Natural killer cell (primary cell): ENCODE measurements around the gene NFIA. TPM values are rescaled to one million over a fixed set of nuclear protein-coding genes. Genes with fewer than 3 reads are reported as not detected.

Source experiments
- ATAC-seq, 3 donors: fragments of 150-1000 bp in 2 of 3; fragments of 200-7000 bp in 1 of 3; cut with Tn5 transposase; 1 replicate in 1 of 3; 2 replicates in 2 of 3; pipeline ENCODE4 v1.10.0; 2021; ENCODE audit warnings: mild to moderate bottlenecking in 2 of 3, moderate library complexity in 2 of 3
- DNase-seq, 2 donors: peaks; one replicate each; pipeline versions ENCODE4 v3.0.0 to v3.0.0-alpha.2; 2013 to 2021; ENCODE audit warnings: mixed read lengths in 1 of 2
- H3K27ac ChIP-seq: one replicate; pipeline ENCODE4 v1.5.1; 2013; ENCODE audit warnings: mild to moderate bottlenecking, low read length
- H3K27me3 ChIP-seq: one replicate; pipeline ENCODE4 v1.6.1; 2013; ENCODE audit warnings: low read length; ENCODE audit not compliant: control insufficient read depth, insufficient read depth
- H3K36me3 ChIP-seq: one replicate; pipeline ENCODE4 v1.6.1; 2013; ENCODE audit warnings: low read length; ENCODE audit not compliant: control insufficient read depth, insufficient read depth
- H3K4me1 ChIP-seq: one replicate; pipeline ENCODE4 v1.6.1; 2013; ENCODE audit warnings: low read length; ENCODE audit not compliant: control insufficient read depth, insufficient read depth
- H3K4me3 ChIP-seq: one replicate; pipeline ENCODE4 v1.5.1; 2013; ENCODE audit warnings: low read length
- H3K9me3 ChIP-seq: one replicate; pipeline ENCODE4 v1.6.1; 2013; ENCODE audit warnings: low read length; ENCODE audit not compliant: control insufficient read depth, insufficient read depth
- H3K27ac Mint-ChIP-seq, 2 donors: one replicate each; pipeline ENCODE4 v1.8.0; 2022; ENCODE audit warnings: mild to moderate bottlenecking in 2 of 2, mixed read lengths in 2 of 2, moderate library complexity in 1 of 2
- H3K27me3 Mint-ChIP-seq, 2 donors: one replicate each; pipeline ENCODE4 v1.8.0; 2022; ENCODE audit warnings: low read depth in 2 of 2, mixed read lengths in 2 of 2
- H3K36me3 Mint-ChIP-seq: one replicate; pipeline ENCODE4 v1.8.0; 2022; ENCODE audit warnings: mixed read lengths
- H3K4me1 Mint-ChIP-seq, 2 donors: one replicate each; pipeline ENCODE4 v1.8.0; 2022; ENCODE audit warnings: mixed read lengths in 2 of 2
- H3K4me3 Mint-ChIP-seq: one replicate; pipeline ENCODE4 v1.8.0; 2022; ENCODE audit warnings: mild to moderate bottlenecking, moderate library complexity, mixed read lengths
- H3K9me3 Mint-ChIP-seq, 2 donors: one replicate each; pipeline ENCODE4 v1.8.0; 2022; ENCODE audit warnings: mixed read lengths in 2 of 2
- WGBS: methylation state at CpG from one replicate; pipeline ENCODE4 v1.1.7; 2013; ENCODE audit warnings: missing lambda C conversion rate; ENCODE audit not compliant: insufficient coverage; 5-methylcytosine and 5-hydroxymethylcytosine counted together
- intact Hi-C: fragments of 100-400 bp; cut with micrococcal nuclease; formaldehyde crosslinking; loops from one replicate; pipeline ENCODE4 v1.14.2; 2022
- total RNA-seq, 4 donors: library from RNA; stranded (reverse); fragments of 120-200 nt in 1 of 4; gene quantifications; one replicate each; pipeline versions ENCODE4 v1.2.3 to v1.2.4, GENCODE V29; 2013 to 2022
- TF ChIP-seq, protein P1 (sequence below): fragments of 200-600 bp; IDR thresholded peaks from one replicate; pipeline ENCODE4 v1.8.0; 2022; ENCODE audit warnings: antibody characterized with exemption

The NFIA gene
- total RNA-seq, 3 donors from 2014 or later (not counting 1 experiment from before 2014, with no cell fraction given): 3.5 to 6.5 (median 3.6) TPM

DNA sequence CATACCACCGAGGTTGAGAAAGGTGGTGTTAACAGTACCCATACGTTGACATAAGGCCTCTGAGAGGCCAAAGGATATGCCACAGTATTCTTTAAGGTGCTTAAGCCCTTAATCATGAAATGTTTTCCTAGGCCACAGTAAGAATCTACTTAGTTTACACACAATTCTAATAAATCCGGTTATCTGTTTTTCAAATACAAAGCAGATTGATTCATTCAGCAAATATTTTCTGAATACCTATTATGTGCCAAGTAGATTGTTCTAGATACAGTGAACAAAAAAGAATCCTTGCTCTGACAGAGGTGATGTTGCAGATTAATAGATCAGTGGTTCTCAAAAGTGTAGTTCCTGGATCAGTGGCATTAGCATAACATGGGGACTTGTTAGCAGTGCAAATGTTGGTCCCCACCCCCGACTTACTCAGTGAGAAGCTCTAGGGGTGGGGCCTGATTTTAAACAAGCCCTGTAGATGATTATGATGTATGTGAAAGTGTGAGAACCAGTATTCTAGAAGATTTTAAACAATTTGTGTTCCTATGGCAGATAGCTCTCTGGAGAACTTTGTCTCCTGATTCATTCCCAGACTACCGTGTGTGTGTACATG, 61.6 kb downstream of the NFIA start:
- intact Hi-C loops: loop anchor here (10.0 kb wide), 1 partner anchor 89 kb away; no protein-coding TSS in a partner anchor

DNA sequence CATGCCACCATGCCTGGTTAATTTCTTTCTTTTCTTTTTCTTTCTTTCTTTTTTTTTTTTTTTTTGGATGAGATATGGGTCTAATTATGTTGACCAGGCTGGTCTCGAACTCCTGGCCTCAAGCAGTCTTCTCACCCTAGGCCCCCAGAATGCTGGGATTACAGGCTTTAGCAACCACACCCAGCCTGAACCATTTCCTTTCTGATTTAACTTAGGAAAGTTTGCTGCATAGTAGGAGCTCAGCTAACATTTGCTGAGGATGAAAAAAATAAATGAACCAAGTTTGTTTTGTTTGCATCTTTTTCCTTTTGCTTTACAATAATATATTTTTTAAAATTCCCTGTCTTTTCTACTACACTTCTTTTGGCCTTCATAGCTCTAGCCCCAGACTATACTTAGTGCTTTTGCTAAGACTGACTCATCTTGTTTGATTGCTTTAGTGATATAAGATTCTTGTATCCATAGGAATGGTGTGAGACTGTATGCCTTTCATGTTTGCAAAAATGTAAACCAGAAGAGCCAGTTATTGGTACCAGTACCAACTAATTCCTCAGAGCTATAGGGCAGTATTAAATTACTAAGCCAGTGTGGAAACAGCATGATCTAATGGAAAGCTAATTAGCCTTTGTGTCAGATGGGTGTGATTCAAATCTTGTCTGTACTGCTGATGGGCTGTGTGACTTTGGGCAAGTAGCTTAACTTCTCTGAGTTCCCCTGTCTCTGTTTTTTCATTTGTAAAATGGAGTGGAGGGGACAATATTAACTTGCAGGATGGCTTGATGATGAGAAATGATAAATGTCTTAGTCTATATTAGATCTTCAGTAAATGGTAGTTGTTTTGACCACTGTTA, 66.9 kb downstream of the NFIA start:
- H3K4me3 ChIP-seq: no peak overlapping the region
- no peaks in the 10 kb centered on the region for H3K27me3 ChIP-seq
- Mint-ChIP-seq H3K4me1 (no peaks in the 10 kb centered on the region), H3K9me3 (no peaks in the 10 kb centered on the region), H3K27me3 (peaks cover 15 to 88% of the 10 kb centered on the region in 2 donors), H3K36me3 (no peaks in the 10 kb centered on the region), H3K27ac (no peak overlapping the region), H3K4me3 (no peak overlapping the region)
- H3K27ac ChIP-seq: no peak overlapping the region
- ATAC-seq (no peak), DNase-seq (no peak)
- H3K9me3 ChIP-seq: no peaks in the 10 kb centered on the region
- TF ChIP-seq, protein P1, sequence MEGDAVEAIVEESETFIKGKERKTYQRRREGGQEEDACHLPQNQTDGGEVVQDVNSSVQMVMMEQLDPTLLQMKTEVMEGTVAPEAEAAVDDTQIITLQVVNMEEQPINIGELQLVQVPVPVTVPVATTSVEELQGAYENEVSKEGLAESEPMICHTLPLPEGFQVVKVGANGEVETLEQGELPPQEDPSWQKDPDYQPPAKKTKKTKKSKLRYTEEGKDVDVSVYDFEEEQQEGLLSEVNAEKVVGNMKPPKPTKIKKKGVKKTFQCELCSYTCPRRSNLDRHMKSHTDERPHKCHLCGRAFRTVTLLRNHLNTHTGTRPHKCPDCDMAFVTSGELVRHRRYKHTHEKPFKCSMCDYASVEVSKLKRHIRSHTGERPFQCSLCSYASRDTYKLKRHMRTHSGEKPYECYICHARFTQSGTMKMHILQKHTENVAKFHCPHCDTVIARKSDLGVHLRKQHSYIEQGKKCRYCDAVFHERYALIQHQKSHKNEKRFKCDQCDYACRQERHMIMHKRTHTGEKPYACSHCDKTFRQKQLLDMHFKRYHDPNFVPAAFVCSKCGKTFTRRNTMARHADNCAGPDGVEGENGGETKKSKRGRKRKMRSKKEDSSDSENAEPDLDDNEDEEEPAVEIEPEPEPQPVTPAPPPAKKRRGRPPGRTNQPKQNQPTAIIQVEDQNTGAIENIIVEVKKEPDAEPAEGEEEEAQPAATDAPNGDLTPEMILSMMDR: no peak
- WGBS: 83% methylated on average over 1 of the region's 1 CpG
- intact Hi-C loops: loop anchor here (10.0 kb wide), 1 partner anchor 94 kb away; no protein-coding TSS in a partner anchor
- no peaks in the 10 kb centered on the region for H3K36me3 ChIP-seq
- H3K4me1 ChIP-seq: no peaks in the 10 kb centered on the region

More for the DNA sequence above, 61.6 kb downstream of the NFIA start:
- peaks cover 5% of the 10 kb centered on the region for H3K27me3 ChIP-seq
- no peak for DNase-seq
- H3K4me3 Mint-ChIP-seq: no peak overlapping the region
- 88% methylated on average over 4 of the region's 5 CpGs for WGBS
- H3K27ac ChIP-seq: no peak overlapping the region
- TF ChIP-seq, protein P1: no peak
- peaks cover 8 to 13% of the 10 kb centered on the region in 2 donors for H3K4me1 Mint-ChIP-seq
- no peaks in the 10 kb centered on the region for H3K36me3 ChIP-seq
- H3K36me3 Mint-ChIP-seq: no peaks in the 10 kb centered on the region
- peaks cover 3% of the 10 kb centered on the region for H3K4me1 ChIP-seq
- no peak overlapping the region for H3K27ac Mint-ChIP-seq
- ATAC-seq: no peak
- no peak overlapping the region for H3K4me3 ChIP-seq
- peaks cover 31 to 91% of the 10 kb centered on the region in 2 donors for H3K27me3 Mint-ChIP-seq
- no peaks in the 10 kb centered on the region for H3K9me3 Mint-ChIP-seq
- H3K9me3 ChIP-seq: no peaks in the 10 kb centered on the region

DNA sequence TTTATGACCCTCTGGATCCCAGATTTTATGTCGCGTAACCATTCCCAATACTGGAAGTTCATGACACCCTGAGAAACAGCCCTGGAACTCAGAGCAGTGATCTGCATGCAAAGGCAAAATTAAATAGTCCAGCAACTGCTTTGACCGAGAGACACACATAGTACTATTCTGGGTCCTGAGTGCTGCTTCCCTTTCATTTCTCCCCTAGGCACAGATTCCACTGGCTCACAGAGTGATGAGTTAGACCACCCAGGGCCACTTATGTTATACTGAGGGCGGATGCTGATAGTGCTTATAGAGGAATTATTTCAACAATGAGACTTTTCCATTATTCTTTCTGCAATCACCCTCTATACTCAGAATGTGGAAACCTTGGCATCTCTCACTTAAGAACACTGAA, 69.2 kb downstream of the NFIA start:
- H3K27ac Mint-ChIP-seq: no peak overlapping the region

More for the DNA sequence above, 69.2 kb downstream of the NFIA start:
- Histone ChIP-seq H3K27me3 (no peaks in the 10 kb centered on the region), H3K36me3 (no peaks in the 10 kb centered on the region), H3K9me3 (no peaks in the 10 kb centered on the region), H3K4me1 (no peaks in the 10 kb centered on the region), H3K4me3 (no peak overlapping the region), H3K27ac (no peak overlapping the region)
- TF ChIP-seq, protein P1: no peak
- no peaks in the 10 kb centered on the region for H3K36me3 Mint-ChIP-seq
- no peak for DNase-seq
- H3K27me3 Mint-ChIP-seq: peaks cover 11 to 66% of the 10 kb centered on the region in 2 donors
- no peak for ATAC-seq
- WGBS: 92% methylated on average over 3 of the region's 4 CpGs
- no peaks in the 10 kb centered on the region for H3K9me3 Mint-ChIP-seq
- no peak overlapping the region for H3K4me3 Mint-ChIP-seq
- intact Hi-C loops: no loop called here
- H3K4me1 Mint-ChIP-seq: no peaks in the 10 kb centered on the region
